Mesenchymal stem cell (in vitro differentiated cells and primary cell): Measurements from ENCODE around the gene MAP4K4.

Experiments used
- DNase-seq: peaks from one replicate; pipeline ENCODE4 v3.0.0-alpha.2; 2013
- H2AFZ ChIP-seq: one replicate; pipeline ENCODE4 v1.6.1; 2013; ENCODE audit warnings: low read depth, mild to moderate bottlenecking, control low read depth, inconsistent platforms, low read length, moderate library complexity
- H2AK5ac ChIP-seq: 2 replicates; pipeline ENCODE4 v1.6.1; 2013; ENCODE audit warnings: low read length, moderate library complexity, mild to moderate bottlenecking, inconsistent platforms; ENCODE audit not compliant: severe bottlenecking
- H2BK120ac ChIP-seq: one replicate; pipeline ENCODE4 v1.6.1; 2013; ENCODE audit warnings: low read depth, mild to moderate bottlenecking, inconsistent platforms, low read length, moderate library complexity
- H2BK12ac ChIP-seq, 2 experiments: one replicate each; pipeline ENCODE4 v1.6.1; 2013; ENCODE audit warnings: inconsistent platforms in 2 of 2, low read length in 2 of 2, mild to moderate bottlenecking in 2 of 2, moderate library complexity in 2 of 2, control low read depth in 1 of 2
- H2BK15ac ChIP-seq: one replicate; pipeline ENCODE4 v1.6.1; 2013; ENCODE audit warnings: mild to moderate bottlenecking, low read depth, inconsistent platforms; ENCODE audit not compliant: poor library complexity, severe bottlenecking
- H2BK5ac ChIP-seq: 2 replicates; pipeline ENCODE4 v1.6.1; 2013; ENCODE audit warnings: low read depth, mild to moderate bottlenecking, low read length, control low read depth, inconsistent platforms; ENCODE audit not compliant: poor library complexity, severe bottlenecking
- H3K14ac ChIP-seq, 2 experiments: one replicate each; pipeline ENCODE4 v1.6.1; 2013; ENCODE audit warnings: inconsistent platforms in 2 of 2, low read length in 2 of 2, control low read depth in 1 of 2, mild to moderate bottlenecking in 1 of 2, moderate library complexity in 1 of 2
- H3K18ac ChIP-seq, 2 experiments: one replicate each; pipeline ENCODE4 v1.6.1; 2013; ENCODE audit warnings: inconsistent platforms in 2 of 2, low read length in 2 of 2, control low read depth in 1 of 2, low read depth in 1 of 2, mild to moderate bottlenecking in 1 of 2
- H3K23ac ChIP-seq, 2 experiments: one replicate each; pipeline ENCODE4 v1.6.1; 2013; ENCODE audit warnings: inconsistent platforms in 2 of 2, low read length in 2 of 2, mild to moderate bottlenecking in 2 of 2, moderate library complexity in 2 of 2, control low read depth in 1 of 2
- H3K27ac ChIP-seq: 2 replicates; pipeline ENCODE4 v1.5.1; 2013; ENCODE audit warnings: mild to moderate bottlenecking, moderate library complexity, low read length, control low read depth, inconsistent platforms; ENCODE audit not compliant: poor library complexity, severe bottlenecking
- H3K27me3 ChIP-seq, 2 experiments: 2 replicates each; pipeline versions ENCODE4 v1.6.1 to v1.7.0; 2013; ENCODE audit warnings: low read length in 2 of 2, mild to moderate bottlenecking in 2 of 2, moderate library complexity in 2 of 2, control low read depth in 1 of 2, inconsistent platforms in 1 of 2; ENCODE audit not compliant: control insufficient read depth in 1 of 2, insufficient read depth in 1 of 2
- H3K36me3 ChIP-seq, 2 experiments: 2 replicates each; pipeline versions ENCODE4 v1.6.1 to v1.7.0; 2013; ENCODE audit warnings: low read length in 2 of 2, control low read depth in 1 of 2, inconsistent platforms in 1 of 2, low read depth in 1 of 2, mild to moderate bottlenecking in 1 of 2; ENCODE audit not compliant: insufficient read depth in 2 of 2, control insufficient read depth in 1 of 2
- H3K4ac ChIP-seq, 2 experiments: one replicate each; pipeline ENCODE4 v1.6.1; 2013; ENCODE audit warnings: inconsistent platforms in 2 of 2, low read length in 2 of 2, mild to moderate bottlenecking in 2 of 2, moderate library complexity in 2 of 2, control low read depth in 1 of 2, low read depth in 1 of 2
- H3K4me1 ChIP-seq: 2 replicates; pipeline ENCODE4 v1.6.1; 2013; ENCODE audit warnings: low read depth, low read length, control low read depth; ENCODE audit not compliant: control insufficient read depth, insufficient read depth
- H3K4me2 ChIP-seq: 2 replicates; pipeline ENCODE4 v1.6.1; 2013; ENCODE audit warnings: low read length, mild to moderate bottlenecking, inconsistent platforms; ENCODE audit not compliant: poor library complexity, severe bottlenecking
- H3K4me3 ChIP-seq, 2 experiments: 2 replicates each; pipeline versions ENCODE4 v1.5.1 to v1.7.0; 2013; ENCODE audit warnings: low read length in 2 of 2, mild to moderate bottlenecking in 2 of 2, control low read depth in 1 of 2, low read depth in 1 of 2; ENCODE audit not compliant: insufficient read depth in 1 of 2
- H3K79me1 ChIP-seq: replicated peaks from 2 replicates; pipeline ENCODE4 v1.6.1; 2013; ENCODE audit warnings: mild to moderate bottlenecking, control low read depth, low read length, inconsistent platforms; ENCODE audit not compliant: poor library complexity, severe bottlenecking
- H3K9ac ChIP-seq: 2 replicates; pipeline ENCODE4 v1.7.0; 2013; ENCODE audit warnings: mild to moderate bottlenecking, low read length, moderate library complexity
- H3K9me3 ChIP-seq: 2 replicates; pipeline ENCODE4 v1.7.0; 2013; ENCODE audit warnings: mild to moderate bottlenecking, low read length; ENCODE audit not compliant: control insufficient read depth
- H4K8ac ChIP-seq: one replicate; pipeline ENCODE4 v1.6.1; 2013; ENCODE audit warnings: inconsistent platforms, mild to moderate bottlenecking, low read length, moderate library complexity
- H4K91ac ChIP-seq: one replicate; pipeline ENCODE4 v1.6.1; 2013; ENCODE audit warnings: mild to moderate bottlenecking, low read length, inconsistent platforms
- WGBS: methylation state at CpG from one replicate; pipeline ENCODE4 v1.1.7; 2013; ENCODE audit warnings: mixed read lengths; 5-methylcytosine and 5-hydroxymethylcytosine counted together

MAP4K4 gene

GRCh38 chr2:101673920-101674319 lies 23.6 kb upstream of the MAP4K4 start:
- Histone ChIP-seq H2BK5ac (no peak overlapping the region), H3K27me3 (peaks cover 0 to 3% of the 10 kb centered on the region in 2 experiments), H4K91ac (no peak overlapping the region)

DNA sequence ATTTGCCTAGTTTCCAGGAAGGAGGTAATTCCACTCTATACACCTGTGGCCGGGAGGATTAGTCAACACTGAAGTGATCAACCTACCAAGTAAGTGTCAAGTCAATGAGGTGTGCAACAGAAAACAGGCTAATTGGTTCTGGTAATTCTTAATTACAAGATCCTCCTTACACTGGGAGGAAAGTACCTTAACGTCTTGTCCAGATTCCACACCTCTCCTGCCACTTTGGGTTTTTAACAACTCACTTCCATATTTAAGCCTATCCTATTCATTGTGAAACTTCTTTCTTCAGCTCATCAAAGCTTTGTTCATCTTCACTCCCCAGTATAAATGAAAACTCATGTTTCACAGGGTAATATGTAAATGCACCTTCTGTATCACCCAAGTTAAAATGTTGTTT lies 22.0 kb upstream of the MAP4K4 start:
- H4K8ac ChIP-seq = no peak overlapping the region
- no peak overlapping the region for H3K18ac ChIP-seq
- no peak overlapping the region for H3K4me3 ChIP-seq
- no peaks in the 10 kb centered on the region for H3K79me1 ChIP-seq
- peaks cover 0 to 3% of the 10 kb centered on the region in 2 experiments for H3K27me3 ChIP-seq
- no peak overlapping the region for H3K4me2 ChIP-seq
- H2BK5ac ChIP-seq = no peak overlapping the region
- 85% methylated on average over 2 of the region's 2 CpGs for WGBS
- H2AK5ac ChIP-seq = no peak overlapping the region
- H3K4ac ChIP-seq = no peak overlapping the region
- DNase-seq = no peak
- no peak overlapping the region for H3K27ac ChIP-seq
- no peaks in the 10 kb centered on the region for H3K4me1 ChIP-seq
- no peaks in the 10 kb centered on the region for H3K36me3 ChIP-seq
- H2BK12ac ChIP-seq = no peak overlapping the region
- no peak overlapping the region for H2BK120ac ChIP-seq
- no peak overlapping the region for H3K9ac ChIP-seq
- no peak overlapping the region for H4K91ac ChIP-seq
- H3K23ac ChIP-seq = no peak overlapping the region
- H3K14ac ChIP-seq = no peak overlapping the region
- H3K9me3 ChIP-seq = peaks cover 17% of the 10 kb centered on the region
- no peak overlapping the region for H2BK15ac ChIP-seq
- no peak overlapping the region for H2AFZ ChIP-seq

More at GRCh38 chr2:101673920-101674319, 23.6 kb upstream of the MAP4K4 start:
- no peak overlapping the region for H2AK5ac ChIP-seq
- no peak overlapping the region for H3K9ac ChIP-seq
- H3K18ac ChIP-seq = no peak overlapping the region
- H3K9me3 ChIP-seq = peaks cover 17% of the 10 kb centered on the region
- no peak overlapping the region for H3K23ac ChIP-seq
- DNase-seq = no peak
- H2BK15ac ChIP-seq = no peak overlapping the region
- no peak overlapping the region for H3K4ac ChIP-seq
- H3K79me1 ChIP-seq = no peaks in the 10 kb centered on the region
- no peak overlapping the region for H2BK12ac ChIP-seq
- no peak overlapping the region for H3K4me2 ChIP-seq
- no peak overlapping the region for H3K27ac ChIP-seq
- H4K8ac ChIP-seq = no peak overlapping the region
- no peak overlapping the region for H2BK120ac ChIP-seq
- H3K36me3 ChIP-seq = no peaks in the 10 kb centered on the region
- 97% methylated on average over 5 of the region's 5 CpGs for WGBS
- H2AFZ ChIP-seq = no peak overlapping the region
- H3K4me1 ChIP-seq = no peaks in the 10 kb centered on the region
- H3K4me3 ChIP-seq = no peak overlapping the region
- H3K14ac ChIP-seq = no peak overlapping the region

DNA sequence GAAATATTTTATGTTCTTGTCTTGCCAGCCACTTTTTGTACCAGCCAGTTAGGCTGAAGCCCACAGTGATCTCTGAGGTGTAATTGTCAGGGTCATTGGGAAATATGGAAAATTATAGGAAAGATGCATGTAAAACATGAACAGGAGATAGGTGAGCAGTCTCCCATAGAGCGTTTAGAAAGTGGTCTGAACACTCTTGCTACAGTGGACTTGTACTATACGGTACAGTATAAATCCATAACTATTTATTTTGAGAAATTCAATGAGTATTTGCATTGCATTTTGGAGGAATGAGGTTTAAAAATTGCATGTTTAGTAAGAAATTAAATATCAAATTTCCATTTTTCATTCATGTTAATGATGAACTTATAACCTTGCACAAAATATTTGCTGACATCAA lies 20.8 kb upstream of the MAP4K4 start:
- no peak overlapping the region for H2BK12ac ChIP-seq
- no peak overlapping the region for H2BK120ac ChIP-seq
- H3K4me3 ChIP-seq = no peak overlapping the region
- H2BK15ac ChIP-seq = no peak overlapping the region
- no peak overlapping the region for H2BK5ac ChIP-seq
- H3K14ac ChIP-seq = no peak overlapping the region
- no peak overlapping the region for H4K91ac ChIP-seq
- H3K23ac ChIP-seq = no peak overlapping the region
- H3K27me3 ChIP-seq = peaks cover 0 to 3% of the 10 kb centered on the region in 2 experiments
- no peak overlapping the region for H2AFZ ChIP-seq
- no peaks in the 10 kb centered on the region for H3K79me1 ChIP-seq
- no peak overlapping the region for H3K9ac ChIP-seq
- no peaks in the 10 kb centered on the region for H3K36me3 ChIP-seq
- H3K18ac ChIP-seq = no peak overlapping the region
- no peaks in the 10 kb centered on the region for H3K4me1 ChIP-seq
- H3K4ac ChIP-seq = no peak overlapping the region
- H3K9me3 ChIP-seq = peaks cover 17% of the 10 kb centered on the region
- no CpG with 5 or more reads among the region's 2 CpGs for WGBS
- no peak overlapping the region for H3K27ac ChIP-seq
- no peak overlapping the region for H3K4me2 ChIP-seq
- no peak for DNase-seq
- H4K8ac ChIP-seq = no peak overlapping the region
- H2AK5ac ChIP-seq = no peak overlapping the region

GRCh38 chr2:101677658-101678057 lies 19.8 kb upstream of the MAP4K4 start:
- no CpG with 5 or more reads among the region's 1 CpG for WGBS
- Histone ChIP-seq H4K8ac (no peak overlapping the region), H2AFZ (no peak overlapping the region), H3K9me3 (peaks cover 7% of the 10 kb centered on the region), H3K4me1 (no peaks in the 10 kb centered on the region), H3K4me2 (no peak overlapping the region), H3K27me3 (peaks cover 0 to 3% of the 10 kb centered on the region in 2 experiments), H2BK5ac (no peak overlapping the region), H2BK12ac (no peak overlapping the region), H2AK5ac (no peak overlapping the region), H2BK120ac (no peak overlapping the region), H3K27ac (no peak overlapping the region), H3K4me3 (no peak overlapping the region), H2BK15ac (no peak overlapping the region), H3K14ac (no peak overlapping the region), H4K91ac (no peak overlapping the region), H3K79me1 (no peaks in the 10 kb centered on the region), H3K36me3 (no peaks in the 10 kb centered on the region), H3K9ac (no peak overlapping the region), H3K18ac (no peak overlapping the region), H3K4ac (no peak overlapping the region), H3K23ac (no peak overlapping the region)
- DNase-seq = no peak
